DMS 273 (cell line): Measurements from ENCODE around the gene YIPF3.

Experiments
- DNase-seq: peaks from one replicate; lab custom pipeline; 2025; ENCODE audit not compliant: unreplicated experiment; lab: John Stamatoyannopoulos, UW

Gene YIPF3

GRCh38 chr6:43493833-43494232 is 22.9 kb downstream of the YIPF3 start:
- no peak for DNase-seq

- no peak for DNase-seq
These were observed 23.5 kb downstream of the YIPF3 start for GRCh38 chr6:43493230-43493629.

DNA sequence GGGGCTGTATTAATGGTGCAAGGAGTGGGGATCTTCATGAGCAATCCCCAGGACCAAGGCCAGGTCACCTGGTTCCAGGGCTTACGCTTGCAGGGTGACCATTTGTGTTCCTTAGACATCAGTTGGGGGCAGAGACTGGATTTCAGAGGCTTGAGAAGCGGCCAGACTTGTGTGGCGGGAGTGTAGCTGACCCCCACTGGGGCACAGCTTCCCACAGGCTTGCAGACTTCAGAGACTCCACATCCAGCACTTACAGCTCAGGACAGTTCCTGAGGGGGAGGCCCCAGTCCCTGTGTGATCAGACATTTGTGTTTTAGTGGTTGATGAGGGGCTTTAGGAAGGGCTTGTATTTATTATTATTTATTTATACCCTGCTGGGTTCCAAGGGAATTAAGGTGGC is 24.1 kb downstream of the YIPF3 start:
- DNase-seq: no peak

DNA sequence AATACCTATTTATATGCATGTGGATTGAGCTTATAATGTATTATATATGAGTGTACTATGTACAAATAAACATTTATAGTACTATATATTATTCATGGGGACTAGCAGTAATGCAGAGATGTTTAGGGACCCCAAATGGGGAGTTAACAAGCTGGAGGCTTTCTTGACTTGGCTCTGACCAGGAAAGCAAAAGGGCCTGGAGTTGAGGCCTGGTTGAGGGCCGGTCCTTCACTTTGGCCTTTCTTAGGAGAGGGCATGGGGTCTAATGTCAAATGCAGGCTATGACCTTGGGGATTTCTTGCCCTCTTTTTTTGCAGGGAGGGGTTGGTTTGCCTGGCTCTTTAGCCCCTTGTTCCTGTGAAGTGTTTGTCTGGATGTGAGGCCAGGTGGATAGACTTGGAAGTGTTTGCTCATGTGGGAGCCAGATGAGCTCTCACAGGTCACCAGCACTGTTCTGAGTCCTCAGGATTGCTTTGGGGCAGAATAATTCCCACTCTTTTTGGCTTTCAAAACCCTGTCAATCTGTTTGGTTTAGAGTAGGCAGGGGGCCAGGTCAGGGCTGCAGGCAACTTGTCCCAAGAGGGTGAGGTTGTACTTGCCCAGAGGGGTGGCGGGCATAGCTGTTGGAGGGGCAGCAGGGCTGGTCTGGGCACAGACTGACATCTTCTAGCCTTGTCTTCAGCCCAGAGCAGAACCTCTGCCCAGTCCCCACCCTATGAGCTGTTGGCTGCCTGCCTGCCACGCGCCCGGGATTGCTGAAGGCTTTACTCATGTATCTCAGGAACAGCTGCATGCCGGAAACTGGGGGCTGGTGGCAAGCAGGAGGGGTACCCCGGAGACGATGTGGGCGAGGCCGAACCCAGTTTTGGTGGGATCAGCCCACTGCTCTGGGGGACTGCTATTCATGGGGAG is 24.7 kb downstream of the YIPF3 start:
- DNase-seq: peak; percentile 74

DNA sequence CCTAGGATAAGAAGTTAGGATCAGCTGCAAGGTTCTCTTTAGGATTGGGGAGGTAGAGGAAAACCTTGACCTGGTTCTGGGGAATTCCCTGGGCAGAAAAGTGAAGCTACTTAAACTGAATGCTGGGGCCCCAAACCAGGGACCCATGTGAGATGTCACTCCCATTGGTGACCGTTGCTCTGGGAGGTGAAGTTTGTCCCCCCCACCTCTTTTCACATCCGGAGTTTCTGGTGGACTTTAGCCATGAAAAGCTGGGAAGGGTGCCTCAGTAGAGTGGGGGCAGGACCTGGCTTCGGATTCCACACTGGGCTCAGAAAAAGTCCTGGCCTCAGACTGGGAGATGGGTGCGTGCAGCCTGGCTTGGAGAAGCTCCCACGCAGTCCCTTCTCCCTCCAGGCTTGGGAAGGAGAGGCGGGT is 26.2 kb downstream of the YIPF3 start:
- DNase-seq: no peak

GRCh38 chr6:43489277-43490072 is 27.3 kb downstream of the YIPF3 start:
- peak; percentile 30 for DNase-seq

DNA sequence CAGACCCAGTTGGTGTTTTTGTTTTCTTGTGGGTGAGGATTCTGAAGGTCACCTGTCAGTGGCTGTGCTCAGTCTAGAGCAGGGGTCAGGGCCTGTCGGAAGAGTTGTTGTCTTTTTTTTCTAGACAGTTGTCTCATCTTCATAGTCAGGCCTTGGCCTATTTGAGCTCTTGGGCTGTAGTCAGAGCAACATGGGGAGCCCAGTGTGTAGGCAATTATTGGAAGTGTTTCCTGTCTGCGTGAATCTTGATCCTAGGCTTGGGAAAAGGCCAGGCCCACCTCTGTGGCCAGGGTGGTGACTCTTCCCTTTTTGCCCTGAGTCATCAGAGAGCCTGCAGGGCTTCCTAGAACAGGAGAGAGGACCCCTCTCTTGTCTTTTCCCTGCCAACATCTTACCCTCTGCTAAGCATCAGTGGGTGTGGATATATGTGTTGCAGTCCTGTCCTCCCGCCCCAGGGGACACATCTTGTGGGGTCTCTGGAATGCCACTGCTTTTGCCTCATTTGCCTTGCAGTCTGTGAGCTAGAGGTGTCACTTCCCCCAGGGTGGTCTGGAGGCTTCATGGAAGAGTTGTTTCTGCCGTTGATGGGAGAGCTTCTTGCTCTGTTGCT is 28.0 kb downstream of the YIPF3 start:
- no peak for DNase-seq

GRCh38 chr6:43481591-43482236 is 35.0 kb downstream of the YIPF3 start:
- no peak for DNase-seq

- no peak for DNase-seq
These were observed 35.7 kb downstream of the YIPF3 start for GRCh38 chr6:43481075-43481474.

DNA sequence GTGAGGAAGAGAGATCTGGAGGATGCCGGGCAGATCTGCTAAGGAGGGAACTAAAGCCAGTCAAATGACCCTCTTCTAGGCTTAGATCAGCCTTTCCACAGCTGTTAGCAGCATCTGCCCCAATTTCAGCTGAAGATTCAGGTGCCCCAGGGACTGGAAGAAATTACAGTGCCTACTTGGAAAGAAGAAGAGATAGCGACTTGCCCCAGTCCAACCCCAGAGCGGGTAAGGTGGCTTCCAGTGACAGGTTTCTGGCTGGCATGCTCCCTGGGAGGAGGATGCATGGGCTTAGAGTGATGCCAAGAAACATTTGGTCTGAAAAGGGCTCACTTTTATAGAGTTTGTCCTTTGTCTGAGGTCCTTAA is 38.7 kb downstream of the YIPF3 start:
- peak; percentile 84 for DNase-seq

GRCh38 chr6:43477235-43478007 is 39.3 kb downstream of the YIPF3 start, which contains the start of gene TJAP1:
TJAP1 (plus strand) TSS chr6:43477570; CDS start chr6:43499002, 21,432 bp downstream.
- peak; percentile 95 for DNase-seq

GRCh38 chr6:43476746-43477145 is 40.0 kb downstream of the YIPF3 start:
- peak; percentile 30 for DNase-seq

DNA sequence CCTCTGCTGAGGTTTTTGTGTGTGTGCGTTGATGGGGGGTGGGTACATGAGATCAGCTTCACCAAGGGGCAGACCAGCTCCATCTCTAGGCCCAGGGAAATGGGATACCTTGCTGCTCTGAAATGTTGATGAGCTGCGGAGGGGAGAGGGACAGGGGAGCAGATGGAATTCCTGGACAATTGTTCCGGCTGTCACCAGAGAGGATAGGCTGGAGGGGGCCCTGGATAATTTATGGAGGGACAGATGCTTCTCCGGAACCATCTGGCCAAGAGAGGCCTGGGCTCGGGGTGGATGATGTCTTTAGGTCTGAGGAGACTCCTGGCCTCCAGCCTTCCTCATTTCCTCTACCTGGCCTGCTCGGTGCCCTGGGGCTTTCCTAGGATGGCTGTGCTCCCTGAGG is 41.2 kb downstream of the YIPF3 start:
- peak; percentile 94 for DNase-seq

DNA sequence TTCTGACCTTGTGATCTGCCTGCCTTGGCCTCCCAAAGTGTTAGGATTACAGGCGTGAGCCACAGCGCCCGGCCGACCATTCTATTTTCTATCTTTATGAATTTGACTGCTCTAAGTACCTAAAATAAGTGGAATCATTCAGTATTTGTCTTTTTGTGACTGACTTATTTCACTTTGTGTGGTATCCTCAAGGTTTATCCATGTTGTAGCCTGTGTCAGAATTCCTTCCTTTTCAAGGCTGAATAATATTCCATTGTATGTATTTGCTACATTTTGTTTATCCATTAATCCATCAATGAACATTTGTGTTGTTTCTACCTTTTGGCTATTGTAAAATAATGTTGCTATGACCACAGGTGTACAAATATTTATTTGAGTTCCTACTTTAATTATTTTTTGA is 44.2 kb downstream of the YIPF3 start:
- DNase-seq: no peak

GRCh38 chr6:43471399-43471798 is 45.3 kb downstream of the YIPF3 start:
- no peak for DNase-seq

DNA sequence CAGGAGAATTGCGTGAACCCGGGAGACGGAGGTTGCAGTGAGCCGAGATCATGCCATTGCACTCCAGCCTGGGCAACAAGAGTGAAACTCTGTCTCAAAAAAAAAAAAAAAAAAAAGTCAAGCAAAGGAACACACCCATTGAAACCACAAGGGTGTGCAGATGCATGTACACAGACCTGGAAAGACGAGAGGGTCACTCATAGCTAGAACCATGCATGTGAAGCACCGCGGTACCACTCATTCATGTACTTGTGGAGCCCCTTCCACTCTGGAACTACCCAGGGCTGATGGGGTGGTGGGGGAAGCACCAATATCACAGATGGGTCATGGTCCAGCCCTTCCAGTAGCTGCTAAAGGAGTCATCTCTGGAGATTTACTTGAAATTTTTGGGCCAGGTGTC is 46.8 kb downstream of the YIPF3 start:
- no peak for DNase-seq

GRCh38 chr6:43468748-43469681 is 47.7 kb downstream of the YIPF3 start:
- no peak for DNase-seq

DNA sequence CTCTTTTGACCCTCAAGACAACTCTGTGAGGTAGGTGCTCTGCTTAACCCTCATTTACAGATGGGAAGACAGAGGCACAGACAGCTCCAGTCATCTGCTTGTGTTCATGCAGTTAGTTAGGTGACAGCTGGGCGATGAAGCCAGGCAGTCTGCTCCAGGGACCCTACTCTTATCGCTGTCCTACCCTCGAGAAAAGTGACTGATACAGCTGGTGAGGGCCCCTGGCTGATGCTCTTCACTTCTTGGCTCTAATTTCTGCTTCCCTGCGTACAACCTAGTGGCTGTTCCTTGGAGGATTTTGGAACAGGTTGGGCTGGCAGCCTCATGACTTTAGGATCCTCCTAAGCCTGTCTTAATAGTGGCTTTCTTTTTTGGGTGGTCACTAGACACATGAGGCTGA is 48.5 kb downstream of the YIPF3 start:
- no peak for DNase-seq

DNA sequence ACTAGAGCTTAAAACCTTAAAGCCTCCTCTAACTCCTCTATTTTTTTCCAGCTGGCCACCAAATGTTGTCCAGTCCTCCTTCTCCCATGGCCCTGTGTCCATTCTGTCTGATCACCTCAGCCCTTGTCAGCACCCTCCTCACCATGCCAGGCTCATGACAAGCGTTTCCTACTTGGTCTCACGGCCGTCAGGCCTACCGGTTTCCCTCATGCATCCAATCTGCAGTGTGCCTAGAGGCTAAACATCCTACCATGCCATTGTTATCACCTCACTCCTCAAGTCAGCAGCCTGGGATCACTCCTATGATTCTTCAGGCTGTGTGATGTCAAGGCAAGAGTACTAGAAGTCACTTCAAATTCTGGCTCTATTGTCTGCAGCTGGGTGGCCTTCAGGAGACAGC is 49.0 kb downstream of the YIPF3 start:
- DNase-seq: no peak
